Stimulated activated CD8-positive, alpha-beta memory T cell treated with anti-CD3 and anti-CD28 coated beads, Interleukin-12 subunit alpha, Interleukin-12 subunit beta, amount 100 ng/mL, for 1 hour (primary cell): ENCODE results near the gene INSL3.
"Not testable (repeated sequence)": the region's sequence is repeated elsewhere in the genome, so short reads cannot be mapped to it uniquely, and the experiment has no call there.

Experiments used
- DNase-seq: peaks from one replicate; pipeline ENCODE4 v3.0.0-alpha.2; 2020; ENCODE audit warnings: low read depth

INSL3 gene

GRCh38 chr19:17783721-17784120 lies 37.6 kb downstream of the INSL3 start:
- DNase-seq, result not testable (repeated sequence)

GRCh38 chr19:17780781-17781180 lies 40.5 kb downstream of the INSL3 start:
- no peak for DNase-seq

- DNase-seq, result no peak
These were observed 42.1 kb downstream of the INSL3 start for GRCh38 chr19:17778968-17779929.

- DNase-seq, result no peak
These were observed 42.9 kb downstream of the INSL3 start for GRCh38 chr19:17778251-17778967.

GRCh38 chr19:17777840-17778239 lies 43.5 kb downstream of the INSL3 start:
- DNase-seq, result not testable (repeated sequence)

GRCh38 chr19:17775991-17776803 lies 45.1 kb downstream of the INSL3 start:
- DNase-seq, result no peak

GRCh38 chr19:17775245-17775927 lies 45.9 kb downstream of the INSL3 start:
- no peak for DNase-seq

- DNase-seq, result no peak
These were observed 49.1 kb downstream of the INSL3 start for GRCh38 chr19:17772172-17772571.

GRCh38 chr19:17770613-17771012 lies 50.7 kb downstream of the INSL3 start:
- no peak for DNase-seq

- no peak for DNase-seq
These were observed 53.8 kb downstream of the INSL3 start for GRCh38 chr19:17767559-17767958.

- no peak for DNase-seq
These were observed 54.7 kb downstream of the INSL3 start for GRCh38 chr19:17766543-17767131.
